H9 (cell line): ENCODE results near the gene RNF180. TPM values are rescaled to one million over a fixed set of nuclear protein-coding genes. Genes with fewer than 3 reads are reported as not detected.

Experiments used
- DNase-seq: peaks from one replicate; pipeline ENCODE4 v3.0.0-alpha.2; 2017
- H2AFZ ChIP-seq: one replicate; pipeline ENCODE4 v1.6.1; 2013; ENCODE audit warnings: mild to moderate bottlenecking, low read length, control low read depth, moderate library complexity
- H2AK5ac ChIP-seq: 2 replicates; pipeline ENCODE4 v1.6.1; 2013; ENCODE audit warnings: low read length, control low read depth, mixed read lengths; ENCODE audit not compliant: insufficient read length
- H2BK120ac ChIP-seq: one replicate; pipeline ENCODE4 v1.6.1; 2013; ENCODE audit warnings: low read depth, mild to moderate bottlenecking, low read length, control low read depth, inconsistent platforms; ENCODE audit not compliant: poor library complexity, severe bottlenecking
- H2BK12ac ChIP-seq: 2 replicates; pipeline ENCODE4 v1.6.1; 2013; ENCODE audit warnings: low read length, control low read depth, mixed read lengths, low read depth; ENCODE audit not compliant: insufficient read length
- H2BK15ac ChIP-seq: 2 replicates; pipeline ENCODE4 v1.6.1; 2013; ENCODE audit warnings: low read depth, low read length, control low read depth
- H2BK20ac ChIP-seq: one replicate; pipeline ENCODE4 v1.6.1; 2013; ENCODE audit warnings: low read depth, mild to moderate bottlenecking, low read length, control low read depth, inconsistent platforms; ENCODE audit not compliant: poor library complexity, severe bottlenecking
- H2BK5ac ChIP-seq: 2 replicates; pipeline ENCODE4 v1.6.1; 2013; ENCODE audit warnings: low read length, control low read depth, mixed read lengths; ENCODE audit not compliant: insufficient read length
- H3K14ac ChIP-seq: 2 replicates; pipeline ENCODE4 v1.6.1; 2013; ENCODE audit warnings: low read length, control low read depth; ENCODE audit not compliant: insufficient read depth
- H3K18ac ChIP-seq: 2 replicates; pipeline ENCODE4 v1.6.1; 2013; ENCODE audit warnings: low read depth, mild to moderate bottlenecking, mixed read lengths, low read length, control low read depth; ENCODE audit not compliant: insufficient read length
- H3K23ac ChIP-seq: 2 replicates; pipeline ENCODE4 v1.6.1; 2013; ENCODE audit warnings: low read length, control low read depth, mixed read lengths, low read depth; ENCODE audit not compliant: insufficient read length
- H3K23me2 ChIP-seq: 2 replicates; pipeline ENCODE4 v1.6.1; 2013; ENCODE audit warnings: low read depth, mild to moderate bottlenecking, mixed read lengths, low read length, control low read depth; ENCODE audit not compliant: insufficient read length, poor library complexity, severe bottlenecking
- H3K27ac ChIP-seq: 2 replicates; pipeline ENCODE4 v1.5.1; 2013; ENCODE audit warnings: low read length, control low read depth, mixed read lengths, low read depth; ENCODE audit not compliant: insufficient read length
- H3K27me3 ChIP-seq: 2 replicates; pipeline ENCODE4 v1.6.1; 2013; ENCODE audit warnings: low read length, control low read depth, inconsistent platforms; ENCODE audit not compliant: insufficient read depth
- H3K4ac ChIP-seq: 2 replicates; pipeline ENCODE4 v1.6.1; 2013; ENCODE audit warnings: low read depth, mild to moderate bottlenecking, control low read depth, inconsistent platforms, low read length, moderate library complexity
- H3K4me1 ChIP-seq: 2 replicates; pipeline ENCODE4 v1.6.1; 2013; ENCODE audit warnings: low read length, control low read depth, inconsistent platforms; ENCODE audit not compliant: insufficient read depth
- H3K4me2 ChIP-seq: 2 replicates; pipeline ENCODE4 v1.6.1; 2013; ENCODE audit warnings: low read length, control low read depth, mixed read lengths; ENCODE audit not compliant: insufficient read length, insufficient read depth
- H3K56ac ChIP-seq: 2 replicates; pipeline ENCODE4 v1.6.1; 2013; ENCODE audit warnings: low read depth, mild to moderate bottlenecking, mixed read lengths, low read length, control low read depth; ENCODE audit not compliant: insufficient read length
- H3K79me1 ChIP-seq: 2 replicates; pipeline ENCODE4 v1.6.1; 2013; ENCODE audit warnings: low read depth, mild to moderate bottlenecking, moderate library complexity, low read length, control low read depth, inconsistent platforms; ENCODE audit not compliant: insufficient read depth, poor library complexity, severe bottlenecking
- H3K79me2 ChIP-seq: 2 replicates; pipeline ENCODE4 v1.6.1; 2013; ENCODE audit warnings: low read length, control low read depth, inconsistent platforms; ENCODE audit not compliant: insufficient read depth
- H3K9ac ChIP-seq: 2 replicates; pipeline ENCODE4 v1.6.1; 2013; ENCODE audit warnings: low read length, control low read depth, mixed read lengths; ENCODE audit not compliant: insufficient read length; ENCODE audit errors: extremely low read depth
- H3K9me3 ChIP-seq: one replicate; pipeline ENCODE4 v1.6.1; 2013; ENCODE audit warnings: low read depth, low read length, inconsistent platforms; ENCODE audit not compliant: control insufficient read depth
- H3T11ph ChIP-seq: one replicate; pipeline ENCODE4 v1.6.1; 2013; ENCODE audit warnings: mild to moderate bottlenecking, low read length, control low read depth, inconsistent platforms
- H4K20me1 ChIP-seq: one replicate; pipeline ENCODE4 v1.6.1; 2013; ENCODE audit not compliant: control insufficient read depth, insufficient read length, insufficient read depth
- H4K5ac ChIP-seq: 2 replicates; pipeline ENCODE4 v1.6.1; 2013; ENCODE audit warnings: low read depth, mild to moderate bottlenecking, mixed read lengths, low read length, control low read depth; ENCODE audit not compliant: insufficient read length
- H4K8ac ChIP-seq: replicated peaks from 2 replicates; pipeline ENCODE4 v1.6.1; 2013; ENCODE audit warnings: low read length, control low read depth, mixed read lengths, low read depth; ENCODE audit not compliant: insufficient read length
- H4K91ac ChIP-seq: 2 replicates; pipeline ENCODE4 v1.6.1; 2013; ENCODE audit warnings: low read depth, mild to moderate bottlenecking, moderate library complexity, mixed read lengths, low read length, control low read depth; ENCODE audit not compliant: insufficient read length
- H3K27ac Mint-ChIP-seq, 3 experiments: 2 replicates in 2 of 3; 3 replicates in 1 of 3; pipeline ENCODE4 v1.8.0; 2020 to 2021; ENCODE audit warnings: mixed read lengths in 3 of 3, mild to moderate bottlenecking in 1 of 3, moderate library complexity in 1 of 3
- H3K27me3 Mint-ChIP-seq: 2 replicates; pipeline ENCODE4 v1.8.0; 2021; ENCODE audit warnings: low read depth, mild to moderate bottlenecking, moderate library complexity, mixed read lengths
- H3K36me3 Mint-ChIP-seq, 3 experiments: 2 replicates in 2 of 3; 3 replicates in 1 of 3; pipeline ENCODE4 v1.8.0; 2020 to 2021; ENCODE audit warnings: low read depth in 3 of 3, mixed read lengths in 3 of 3; ENCODE audit not compliant: insufficient read depth in 1 of 3
- H3K4me1 Mint-ChIP-seq, 2 experiments: 2 replicates each; pipeline ENCODE4 v1.8.0; 2020; ENCODE audit warnings: mixed read lengths in 2 of 2
- H3K4me3 Mint-ChIP-seq, 2 experiments: 2 replicates in 1 of 2; 3 replicates in 1 of 2; pipeline ENCODE4 v1.8.0; 2020 to 2021; ENCODE audit warnings: mild to moderate bottlenecking in 2 of 2, mixed read lengths in 2 of 2, moderate library complexity in 1 of 2
- H3K9me3 Mint-ChIP-seq, 2 experiments: 2 replicates in 1 of 2; 3 replicates in 1 of 2; pipeline ENCODE4 v1.8.0; 2020; ENCODE audit warnings: mild to moderate bottlenecking in 2 of 2, mixed read lengths in 2 of 2, moderate library complexity in 1 of 2
- CTCF ChIP-seq: fragments of 200-600 bp; sonication (generic); conservative IDR thresholded peaks from 3 replicates; pipeline ENCODE4 v1.8.0; 2021; ENCODE audit warnings: antibody characterized with exemption, mild to moderate bottlenecking
- WGBS: extraction: QIAGEN DNeasy Blood & Tissue Kit; methylation state at CpG from one replicate; pipeline ENCODE4 v1.1.7; 2013; ENCODE audit warnings: missing lambda C conversion rate, low lambda C conversion rate, mixed read lengths; ENCODE audit not compliant: insufficient read length; ENCODE audit errors: extremely low coverage; 5-methylcytosine and 5-hydroxymethylcytosine counted together
- total RNA-seq: library from RNA; stranded (reverse); gene quantifications from 2 replicates; pipeline ENCODE4 v1.2.1, GENCODE V29; 2021

The RNF180 gene
- total RNA-seq, 1 experiment from 2014 or later = 2.5 TPM

GRCh38 chr5:64164166-64164565 lies 1.5 kb upstream of the RNF180 start:
- H2BK15ac ChIP-seq = no peak overlapping the region
- H3K14ac ChIP-seq = no peak overlapping the region
- no peaks in the 10 kb centered on the region for H3K79me1 ChIP-seq
- no peak overlapping the region for H2BK20ac ChIP-seq
- H3K9me3 ChIP-seq = no peaks in the 10 kb centered on the region
- no peak overlapping the region for H3T11ph ChIP-seq
- H3K27me3 Mint-ChIP-seq = peaks cover 32% of the 10 kb centered on the region
- WGBS = no CpG with 5 or more reads among the region's 1 CpG
- H3K4ac ChIP-seq = no peak overlapping the region
- no peak overlapping the region for H2AK5ac ChIP-seq
- no peaks in the 10 kb centered on the region for H3K36me3 Mint-ChIP-seq
- no peak overlapping the region for H3K27ac Mint-ChIP-seq
- no peak overlapping the region for H3K4me2 ChIP-seq
- H3K4me1 Mint-ChIP-seq = peaks cover 8% of the 10 kb centered on the region in 2 experiments; a peak in 3 of 4 replicates
- no peak overlapping the region for H3K27ac ChIP-seq
- H3K27me3 ChIP-seq = peaks cover 2% of the 10 kb centered on the region; the same call in 1 of the 2 replicates
- no peak overlapping the region for H4K5ac ChIP-seq
- no peak overlapping the region for H3K18ac ChIP-seq
- no peak overlapping the region for H3K23ac ChIP-seq
- no peak overlapping the region for H3K9ac ChIP-seq
- H4K20me1 ChIP-seq = no peaks in the 10 kb centered on the region
- no peak overlapping the region for H2BK12ac ChIP-seq
- no peak overlapping the region for H4K91ac ChIP-seq
- no peaks in the 10 kb centered on the region for H3K9me3 Mint-ChIP-seq
- H3K4me3 Mint-ChIP-seq = no peak overlapping the region
- no peak overlapping the region for H2BK5ac ChIP-seq
- no peaks in the 10 kb centered on the region for H3K79me2 ChIP-seq
- no peak overlapping the region for H2BK120ac ChIP-seq
- H4K8ac ChIP-seq = no peak overlapping the region
- H3K56ac ChIP-seq = no peak overlapping the region
- no peak for TF ChIP-seq CTCF
- DNase-seq = no peak
- no peak overlapping the region for H2AFZ ChIP-seq
- peaks cover 7% of the 10 kb centered on the region for H3K23me2 ChIP-seq
- no peaks in the 10 kb centered on the region for H3K4me1 ChIP-seq
